Lower lobe of right lung (tissue), 2 donors: ENCODE results near the gene EFCAB6. TPM values are rescaled to one million over a fixed set of nuclear protein-coding genes. Genes with fewer than 3 reads are reported as not detected.

ENCODE experiments used
- ATAC-seq, 2 donors: fragments of 200-7000 bp; cut with Tn5 transposase; one replicate each; pipeline ENCODE4 v1.9.1; 2020 to 2022; ENCODE audit warnings: mild to moderate bottlenecking in 2 of 2, moderate library complexity in 2 of 2
- DNase-seq: peaks from one replicate; pipeline ENCODE4 v3.0.0-alpha.2; 2020
- H3K27ac ChIP-seq: fragments of 200-600 bp; one replicate; pipeline ENCODE4 v1.8.0; 2022
- H3K27me3 ChIP-seq: fragments of 200-600 bp; one replicate; pipeline ENCODE4 v1.8.0; 2022; ENCODE audit warnings: low read depth
- H3K36me3 ChIP-seq: fragments of 200-600 bp; one replicate; pipeline ENCODE4 v1.8.0; 2022; ENCODE audit warnings: mild to moderate bottlenecking
- H3K4me1 ChIP-seq: fragments of 200-600 bp; one replicate; pipeline ENCODE4 v1.8.0; 2022
- H3K4me3 ChIP-seq: fragments of 200-600 bp; one replicate; pipeline ENCODE4 v1.8.0; 2022; ENCODE audit warnings: mild to moderate bottlenecking
- H3K9me3 ChIP-seq: fragments of 200-600 bp; one replicate; pipeline ENCODE4 v1.8.0; 2022
- intact Hi-C: fragments of 100-400 bp; cut with DNase I; formaldehyde crosslinking; loops from one replicate; pipeline ENCODE4 v1.11.0; 2022
- total RNA-seq: library from RNA; stranded (reverse); fragmentation: NEBNext Ultra II Directional; extraction: Animal tissue kit (Norgen Biotek cat#: 25700); gene quantifications from one replicate; pipeline ENCODE4 v1.2.1, GENCODE V29; 2021
- TF ChIP-seq, protein P1 (sequence below): fragments of 200-600 bp; IDR thresholded peaks from one replicate; pipeline ENCODE4 v1.8.0; 2022; ENCODE audit warnings: antibody characterized with exemption, mild to moderate bottlenecking
- donor health status: DM: no; HTN: yes; CAD: no; lungs with severe emphysema.

The EFCAB6 gene
- total RNA-seq, 1 donor from 2014 or later = 5.8 TPM

DNA sequence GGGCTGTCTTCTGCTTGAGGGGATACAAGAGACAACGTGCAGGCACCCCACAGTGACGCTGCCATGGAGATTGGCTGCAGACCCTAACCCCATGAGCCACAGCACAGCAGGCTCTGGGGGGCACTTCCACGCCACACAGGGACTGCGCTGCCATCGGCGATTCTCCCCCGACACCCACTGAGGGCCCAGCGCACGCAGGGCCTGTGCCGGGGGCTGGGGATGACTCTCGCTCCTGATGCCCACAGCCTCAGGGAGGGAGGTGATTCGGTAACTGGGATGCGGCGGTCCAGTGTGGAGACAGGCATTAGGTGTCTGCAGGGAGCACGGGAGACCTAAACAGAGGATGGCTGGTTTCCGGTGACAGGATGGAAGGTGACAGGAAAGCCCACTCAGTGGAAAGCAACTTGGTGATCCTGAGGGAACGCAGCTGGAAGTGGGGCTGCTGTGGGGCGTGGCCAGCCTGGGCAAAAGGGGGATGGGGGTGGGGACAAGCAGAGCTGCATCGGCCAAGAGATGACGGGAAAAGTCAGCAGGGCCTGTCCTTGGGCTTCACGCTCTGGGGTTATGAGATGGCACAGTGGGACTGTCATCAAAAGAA, 37.7 kb downstream of the EFCAB6 start:
- H3K9me3 ChIP-seq = no peaks in the 10 kb centered on the region
- H3K27ac ChIP-seq = no peak overlapping the region
- no peaks in the 10 kb centered on the region for H3K4me1 ChIP-seq
- no peaks in the 10 kb centered on the region for H3K36me3 ChIP-seq
- intact Hi-C loops = no loop called here
- no peak for DNase-seq
- TF ChIP-seq, protein P1, sequence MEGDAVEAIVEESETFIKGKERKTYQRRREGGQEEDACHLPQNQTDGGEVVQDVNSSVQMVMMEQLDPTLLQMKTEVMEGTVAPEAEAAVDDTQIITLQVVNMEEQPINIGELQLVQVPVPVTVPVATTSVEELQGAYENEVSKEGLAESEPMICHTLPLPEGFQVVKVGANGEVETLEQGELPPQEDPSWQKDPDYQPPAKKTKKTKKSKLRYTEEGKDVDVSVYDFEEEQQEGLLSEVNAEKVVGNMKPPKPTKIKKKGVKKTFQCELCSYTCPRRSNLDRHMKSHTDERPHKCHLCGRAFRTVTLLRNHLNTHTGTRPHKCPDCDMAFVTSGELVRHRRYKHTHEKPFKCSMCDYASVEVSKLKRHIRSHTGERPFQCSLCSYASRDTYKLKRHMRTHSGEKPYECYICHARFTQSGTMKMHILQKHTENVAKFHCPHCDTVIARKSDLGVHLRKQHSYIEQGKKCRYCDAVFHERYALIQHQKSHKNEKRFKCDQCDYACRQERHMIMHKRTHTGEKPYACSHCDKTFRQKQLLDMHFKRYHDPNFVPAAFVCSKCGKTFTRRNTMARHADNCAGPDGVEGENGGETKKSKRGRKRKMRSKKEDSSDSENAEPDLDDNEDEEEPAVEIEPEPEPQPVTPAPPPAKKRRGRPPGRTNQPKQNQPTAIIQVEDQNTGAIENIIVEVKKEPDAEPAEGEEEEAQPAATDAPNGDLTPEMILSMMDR = no peak
- no peak for ATAC-seq
- no peak overlapping the region for H3K4me3 ChIP-seq
- H3K27me3 ChIP-seq = no peaks in the 10 kb centered on the region

DNA sequence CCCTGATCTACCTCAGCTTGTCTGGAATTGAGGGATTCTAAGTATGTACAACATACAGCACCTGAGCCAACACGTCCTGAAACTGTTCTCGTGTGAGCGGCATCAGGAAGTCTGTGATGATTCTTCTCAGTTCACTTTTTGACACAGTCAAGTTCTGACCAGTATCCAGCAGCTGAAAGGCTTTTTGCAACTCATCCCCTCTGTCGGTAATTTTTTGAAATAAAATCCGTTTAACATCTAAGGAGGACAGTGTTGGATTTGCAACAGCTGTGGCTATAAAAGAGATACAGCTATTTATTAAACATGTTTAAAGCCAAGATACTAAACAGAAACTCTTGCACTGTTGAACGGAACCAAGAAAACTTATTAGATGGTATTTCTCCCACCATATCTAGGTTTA, 39.3 kb downstream of the EFCAB6 start:
- Histone ChIP-seq H3K27me3 (no peaks in the 10 kb centered on the region), H3K36me3 (no peaks in the 10 kb centered on the region), H3K4me1 (no peaks in the 10 kb centered on the region), H3K4me3 (no peak overlapping the region), H3K27ac (no peak overlapping the region), H3K9me3 (no peaks in the 10 kb centered on the region)
- TF ChIP-seq, protein P1 = no peak
- DNase-seq = no peak
- ATAC-seq = no peak
- intact Hi-C loops = no loop called here

DNA sequence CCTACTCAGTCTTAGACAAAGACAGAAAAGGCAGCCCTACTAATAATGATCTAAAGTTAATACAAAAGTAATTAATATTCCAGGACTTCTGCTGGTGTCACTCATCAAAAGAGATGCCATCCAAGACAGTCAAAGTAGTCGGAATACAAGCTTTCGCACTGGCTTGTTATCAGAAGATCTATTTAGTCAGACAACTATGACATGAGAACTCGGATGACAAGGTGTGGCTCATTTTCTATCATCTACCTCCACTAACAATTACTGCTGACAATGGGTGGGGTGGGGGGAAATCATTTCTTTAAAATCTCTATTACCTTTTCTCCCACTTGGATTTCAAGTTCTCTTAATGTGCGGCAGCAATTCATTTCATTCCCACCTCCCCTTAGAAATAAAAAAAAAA, 56.7 kb downstream of the EFCAB6 start:
- Histone ChIP-seq H3K27ac (no peak overlapping the region), H3K36me3 (no peaks in the 10 kb centered on the region), H3K9me3 (no peaks in the 10 kb centered on the region), H3K27me3 (no peaks in the 10 kb centered on the region), H3K4me3 (no peak overlapping the region), H3K4me1 (no peaks in the 10 kb centered on the region)
- intact Hi-C loops = no loop called here
- no peak for DNase-seq
- TF ChIP-seq, protein P1 = no peak
- no peak for ATAC-seq

DNA sequence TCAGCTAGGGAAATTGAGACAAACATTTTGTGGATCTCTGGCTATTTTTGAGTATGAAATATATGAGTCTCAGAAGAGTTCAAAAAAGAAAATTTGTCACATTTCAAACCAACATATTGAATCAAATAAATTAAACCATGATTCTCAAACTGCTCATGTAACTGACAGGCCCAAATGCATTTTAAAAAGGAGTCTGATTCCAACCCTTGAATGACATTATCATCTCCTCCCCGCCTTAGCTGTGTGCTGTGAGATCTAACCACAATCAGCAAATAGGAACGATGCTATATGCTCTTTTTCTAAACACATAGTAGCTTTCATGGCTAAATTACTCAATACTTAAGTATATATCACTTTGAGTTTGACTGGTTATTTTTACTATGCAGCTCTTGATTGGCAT, 57.1 kb downstream of the EFCAB6 start:
- Histone ChIP-seq H3K9me3 (no peaks in the 10 kb centered on the region), H3K27ac (no peak overlapping the region), H3K27me3 (no peaks in the 10 kb centered on the region), H3K4me1 (no peaks in the 10 kb centered on the region), H3K4me3 (no peak overlapping the region), H3K36me3 (no peaks in the 10 kb centered on the region)
- ATAC-seq (no peak), DNase-seq (no peak)
- TF ChIP-seq, protein P1 = no peak
- intact Hi-C loops = no loop called here

DNA sequence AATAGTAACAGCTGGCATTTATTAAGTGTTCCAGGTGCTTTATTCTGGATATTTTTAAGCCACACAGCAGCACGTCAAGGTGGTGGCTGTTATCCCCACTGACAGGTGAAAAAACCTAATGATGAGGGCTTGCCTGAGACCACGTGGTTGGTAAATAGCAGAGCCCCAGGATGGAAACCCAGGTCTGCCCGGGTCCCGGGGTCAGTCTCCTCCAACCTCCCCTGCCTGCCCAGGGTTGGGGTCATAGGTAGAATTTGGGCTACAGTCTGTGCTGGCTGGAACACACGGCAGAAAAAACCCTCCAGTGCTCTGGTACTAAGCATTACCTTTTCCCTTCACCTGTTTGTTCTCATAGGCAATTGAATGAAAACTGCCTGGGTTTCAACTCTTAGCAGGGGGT, 57.9 kb downstream of the EFCAB6 start:
- no peak for DNase-seq
- intact Hi-C loops = no loop called here
- TF ChIP-seq, protein P1 = no peak
- no peaks in the 10 kb centered on the region for H3K27me3 ChIP-seq
- no peak overlapping the region for H3K27ac ChIP-seq
- no peak for ATAC-seq
- no peaks in the 10 kb centered on the region for H3K9me3 ChIP-seq
- no peaks in the 10 kb centered on the region for H3K36me3 ChIP-seq
- H3K4me3 ChIP-seq = no peak overlapping the region
- H3K4me1 ChIP-seq = no peaks in the 10 kb centered on the region

DNA sequence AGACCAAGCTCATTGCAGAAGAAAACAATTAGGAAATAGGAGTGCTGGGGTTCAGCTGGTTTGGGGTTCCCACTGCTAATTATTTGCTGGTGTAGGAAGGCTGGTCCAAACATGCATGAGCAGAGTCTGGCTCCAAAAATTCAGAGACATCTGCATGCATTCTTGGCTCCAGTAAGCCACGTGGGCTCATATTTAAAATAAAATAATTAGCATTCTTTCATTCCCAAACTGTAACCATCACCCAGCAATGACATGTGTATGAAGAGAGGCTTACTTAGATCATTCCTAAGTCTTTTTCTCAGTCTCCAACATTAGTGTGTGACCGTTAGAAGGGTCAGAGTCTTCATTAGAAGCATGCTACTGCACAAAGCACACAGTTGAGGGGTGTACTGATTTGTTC, 58.4 kb downstream of the EFCAB6 start:
- H3K9me3 ChIP-seq = no peaks in the 10 kb centered on the region
- H3K27ac ChIP-seq = no peak overlapping the region
- H3K36me3 ChIP-seq = no peaks in the 10 kb centered on the region
- intact Hi-C loops = no loop called here
- TF ChIP-seq, protein P1 = no peak
- H3K4me1 ChIP-seq = no peaks in the 10 kb centered on the region
- no peaks in the 10 kb centered on the region for H3K27me3 ChIP-seq
- ATAC-seq (no peak), DNase-seq (no peak)
- H3K4me3 ChIP-seq = no peak overlapping the region
